Measurements from ENCODE around the gene CD84.
"Not testable (repeated sequence)": the region's sequence is repeated elsewhere in the genome, so short reads cannot be mapped to it uniquely, and the experiment has no call there.

CD84 gene

DNA sequence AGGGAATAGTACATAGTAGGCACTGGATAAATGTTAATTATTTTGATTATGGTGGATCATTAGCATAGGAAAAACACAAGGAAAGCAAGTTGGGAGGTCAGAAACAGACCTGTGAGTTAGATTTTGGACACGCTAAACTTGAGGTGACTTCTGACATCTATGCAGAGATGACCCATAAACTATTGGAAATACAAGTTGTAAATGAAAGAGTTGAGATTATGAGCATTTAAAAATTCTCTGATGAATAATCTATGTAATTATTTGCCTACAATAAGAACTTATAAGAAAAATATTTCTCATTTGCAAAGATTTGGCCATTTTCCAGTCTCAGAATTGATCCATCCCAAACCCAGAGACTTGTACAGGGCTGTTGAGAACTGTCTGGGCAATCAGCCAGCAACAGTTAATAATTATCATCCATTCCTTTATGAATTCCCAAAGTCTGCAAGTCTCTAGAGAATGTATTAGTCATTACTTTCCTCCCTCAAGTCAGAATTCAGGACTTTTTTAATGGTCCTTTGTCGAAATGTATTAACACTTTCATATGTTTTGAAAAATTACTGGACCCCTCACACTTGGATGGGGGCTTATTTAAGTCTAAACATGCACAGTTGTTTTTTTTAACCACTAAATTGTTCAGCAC is 36.9 kb downstream of the CD84 start:
- DNase-seq (ENCODE audit: low read depth in 2 of 2, low spot score in 1 of 2), result no peak

DNA sequence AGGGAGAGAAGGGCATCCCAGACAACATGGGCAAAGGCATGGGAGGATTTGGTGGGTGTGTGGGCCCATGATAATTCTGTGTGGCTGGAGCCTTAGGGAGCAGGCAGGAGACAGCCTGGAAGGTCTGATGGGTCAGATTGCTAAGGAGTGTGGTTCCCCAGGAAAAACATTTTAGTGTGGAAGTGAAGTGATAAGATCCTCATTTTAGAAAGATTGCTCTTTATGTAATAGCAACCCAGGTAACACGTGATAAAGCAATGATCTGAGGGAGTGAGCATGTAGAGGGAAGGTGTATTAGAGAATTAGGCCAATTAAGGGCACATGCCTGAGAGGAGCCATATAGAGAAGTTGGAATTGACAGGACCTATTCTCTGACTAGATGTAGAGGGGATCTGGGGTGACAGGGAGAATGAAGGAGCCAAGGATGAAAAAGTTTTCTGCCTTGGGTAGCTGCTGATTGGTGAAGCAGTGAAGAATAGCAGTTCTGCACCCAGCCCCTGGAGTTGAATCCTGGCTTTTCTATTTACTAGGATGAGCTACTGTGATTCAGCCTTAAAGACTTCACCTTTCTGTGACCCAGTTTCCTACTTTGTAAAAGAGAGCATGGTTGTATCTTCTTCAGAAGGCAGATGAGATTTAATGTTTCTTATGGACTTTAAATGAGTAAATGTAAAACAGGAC is 37.5 kb downstream of the CD84 start:
- DNase-seq (ENCODE audit: low read depth in 2 of 2, low spot score in 1 of 2), result no peak

DNA sequence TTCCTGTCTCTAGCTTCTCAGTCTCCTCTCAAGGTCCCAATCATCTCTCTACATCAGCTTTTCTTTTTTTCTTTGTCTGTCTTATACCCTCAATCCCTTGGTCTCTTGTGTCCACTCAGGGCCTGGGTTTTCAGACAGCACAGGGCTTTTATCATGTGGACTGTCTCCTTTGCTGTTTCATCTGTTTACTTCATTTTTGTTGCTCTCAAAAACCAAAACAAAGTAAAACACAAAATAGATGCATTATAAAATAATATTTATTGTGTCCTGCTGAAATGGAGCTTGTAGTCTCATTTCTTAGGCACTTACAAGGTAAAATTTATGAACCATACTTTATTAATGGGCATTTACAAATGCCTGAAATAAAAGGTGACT is 38.5 kb downstream of the CD84 start:
- no peak for DNase-seq (ENCODE audit: low read depth in 2 of 2, low spot score in 1 of 2)

DNA sequence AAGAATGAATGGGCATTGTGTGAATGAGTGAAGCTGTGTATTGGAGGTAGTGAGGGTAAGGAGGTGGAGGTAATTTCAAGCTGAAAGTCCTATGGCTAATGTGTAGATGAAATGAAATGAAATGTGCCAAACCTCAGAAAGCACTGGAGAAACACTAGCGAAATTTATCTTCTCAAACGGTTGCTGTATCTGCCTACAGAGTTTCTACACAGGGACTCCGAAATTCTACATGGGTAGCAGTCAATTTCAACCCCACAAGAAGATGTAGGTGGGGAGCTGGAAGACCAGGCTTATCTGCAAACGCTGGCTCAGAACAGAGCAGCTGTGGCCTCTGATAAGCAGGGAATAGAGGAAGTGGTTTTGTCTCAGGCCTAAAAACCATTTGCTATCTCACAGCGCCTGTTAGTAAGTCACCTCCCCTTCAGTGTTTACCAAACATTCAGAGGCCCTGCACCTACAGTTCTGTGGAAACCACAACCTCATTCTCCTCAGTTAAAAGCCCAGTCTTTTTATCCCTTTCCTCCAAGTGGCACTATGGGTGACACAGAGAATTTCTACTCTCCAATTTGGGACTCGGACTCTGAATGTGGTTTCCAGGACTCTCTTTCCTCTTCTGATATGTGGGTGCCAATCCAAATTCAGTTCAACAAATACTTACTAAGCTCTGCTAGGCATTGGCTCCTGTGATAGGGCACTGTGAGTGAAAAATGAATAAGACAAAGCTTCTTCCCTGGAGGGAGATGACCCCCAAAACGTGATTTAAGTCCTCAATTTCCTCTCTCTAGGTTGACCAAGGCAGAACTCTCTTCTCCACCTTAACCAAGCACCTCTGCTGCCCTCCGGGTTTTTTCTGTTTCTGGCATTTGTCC is 39.1 kb downstream of the CD84 start:
- DNase-seq (ENCODE audit: low read depth in 2 of 2, low spot score in 1 of 2), result peak in 1 of 2 donors; percentile 14

DNA sequence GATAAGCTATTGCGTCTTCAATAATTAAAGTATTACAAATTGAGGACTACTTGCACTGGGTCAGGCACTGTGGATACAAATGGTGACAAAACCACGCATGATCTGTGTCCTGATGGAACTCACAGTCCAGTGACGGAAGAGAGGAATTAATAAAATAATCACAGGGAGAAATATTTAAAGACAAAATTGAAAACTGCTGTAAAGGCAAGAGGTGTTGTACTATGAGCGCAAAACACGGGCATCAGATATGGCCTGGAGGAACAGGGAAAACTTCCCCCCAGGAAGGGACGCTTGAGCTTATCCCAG is 39.7 kb downstream of the CD84 start:
- DNase-seq (ENCODE audit: low read depth in 2 of 2, low spot score in 1 of 2), result no peak

DNA sequence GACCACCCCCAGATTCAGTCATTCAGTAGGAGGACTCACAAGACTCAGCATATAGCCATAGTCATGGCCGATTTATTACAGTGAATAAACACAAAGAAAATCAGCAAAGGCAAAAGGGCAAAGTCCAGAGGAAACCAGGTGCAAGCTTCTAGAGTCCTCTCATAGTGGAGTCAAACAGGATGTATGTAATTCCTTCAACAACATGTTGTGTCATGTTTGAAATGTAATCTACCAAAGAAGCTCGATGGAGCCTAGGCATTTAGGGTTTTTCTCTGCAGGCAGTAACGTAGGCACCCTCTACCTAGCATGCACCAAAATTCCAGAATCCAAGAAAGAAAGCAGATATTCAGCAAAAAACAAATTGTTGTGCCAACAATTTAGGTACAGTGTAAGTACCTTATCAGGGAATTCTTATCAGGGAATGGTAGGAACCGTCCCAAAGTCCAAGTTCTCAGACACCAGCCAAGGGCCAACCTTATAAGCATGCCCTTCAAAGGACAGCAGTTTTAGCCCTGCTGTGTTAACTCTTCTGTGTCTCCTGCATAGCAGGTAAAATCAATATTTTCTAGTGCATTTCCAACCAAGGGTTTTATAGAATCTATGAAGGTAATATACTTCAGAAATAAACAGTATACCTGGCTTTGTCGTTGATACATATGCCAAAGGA is 40.2 kb downstream of the CD84 start:
- no peak for DNase-seq (ENCODE audit: low read depth in 2 of 2, low spot score in 1 of 2)

DNA sequence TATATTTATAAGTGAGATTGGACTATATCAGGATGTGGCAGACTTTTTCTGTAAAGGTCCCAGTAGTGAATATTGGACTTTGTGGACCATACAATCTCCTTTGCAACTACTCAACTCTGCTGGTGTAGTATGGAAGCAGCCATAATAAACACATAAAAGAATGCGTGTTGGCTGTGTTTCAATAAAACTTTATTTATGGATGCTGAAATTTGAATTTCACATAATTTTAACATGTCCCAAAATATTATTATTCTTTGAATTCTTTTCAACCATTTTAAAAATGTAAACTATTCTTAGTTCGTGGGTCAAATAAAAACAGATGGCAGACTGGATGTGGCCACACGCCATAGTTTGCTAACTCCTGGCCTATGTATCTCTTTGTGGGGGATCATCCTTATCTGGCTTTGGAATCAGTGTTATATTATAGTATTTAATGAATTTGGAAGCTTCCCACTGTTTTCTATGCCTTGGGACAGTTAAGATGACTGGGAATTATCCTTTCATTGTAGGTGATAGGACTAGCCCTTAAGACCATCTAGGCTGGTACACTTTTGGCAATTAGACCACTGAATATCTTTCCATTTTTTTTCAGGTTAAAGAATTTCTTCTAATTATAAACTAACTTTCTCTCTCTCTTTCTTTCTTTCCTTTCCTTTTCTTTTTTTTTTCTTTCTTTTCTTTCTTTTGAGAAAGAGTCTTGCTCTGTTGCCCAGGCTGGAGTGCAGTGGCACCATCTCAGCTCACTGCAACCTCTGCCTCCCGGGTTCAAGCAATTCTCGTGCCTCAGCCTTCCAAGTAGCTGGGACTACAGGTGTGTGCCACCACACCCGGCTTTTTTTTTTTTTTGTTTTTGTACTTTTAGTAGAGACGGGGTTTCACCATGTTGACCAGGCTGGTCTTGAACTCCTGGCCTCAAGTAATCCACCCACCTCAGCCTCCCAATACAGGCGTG is 41.3 kb downstream of the CD84 start:
- no peak for DNase-seq (ENCODE audit: low read depth in 2 of 2, low spot score in 1 of 2)

DNA sequence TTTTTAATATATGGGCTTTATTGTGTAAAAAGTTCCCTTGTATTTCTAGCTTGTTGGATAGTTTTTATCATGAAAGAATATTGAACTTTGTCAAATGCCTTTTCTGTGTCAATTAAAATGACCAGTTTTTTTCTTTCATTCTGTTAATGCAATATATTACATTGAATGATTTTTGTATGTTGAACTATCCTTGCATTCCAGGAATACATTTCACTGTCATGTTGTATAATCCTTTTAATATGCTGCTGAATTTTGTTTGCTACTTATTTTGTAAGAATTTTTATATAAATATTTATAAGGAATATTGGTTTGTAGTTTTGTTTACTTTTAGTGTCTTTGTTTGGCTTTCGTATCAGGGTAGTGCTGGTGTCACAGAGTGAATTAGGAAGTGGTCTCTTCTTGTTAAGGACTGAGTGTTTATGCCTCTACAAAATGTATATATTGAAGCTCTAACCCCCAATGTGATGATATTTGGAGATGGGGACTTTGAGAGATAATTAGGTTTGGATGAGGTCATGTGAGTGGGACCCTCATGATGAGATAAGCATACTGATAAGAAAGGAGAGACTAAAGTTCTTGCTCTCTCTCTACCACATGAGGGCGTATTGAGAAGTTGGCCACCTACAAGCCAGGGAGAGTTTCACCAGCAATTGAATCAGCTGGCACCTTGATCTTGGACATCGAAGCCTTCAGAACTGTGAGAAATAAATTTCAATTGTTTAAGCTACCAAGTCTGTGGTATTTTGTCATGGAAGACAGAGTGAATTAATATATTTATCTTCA is 44.3 kb downstream of the CD84 start:
- DNase-seq (ENCODE audit: low read depth in 2 of 2, low spot score in 1 of 2), result no peak

DNA sequence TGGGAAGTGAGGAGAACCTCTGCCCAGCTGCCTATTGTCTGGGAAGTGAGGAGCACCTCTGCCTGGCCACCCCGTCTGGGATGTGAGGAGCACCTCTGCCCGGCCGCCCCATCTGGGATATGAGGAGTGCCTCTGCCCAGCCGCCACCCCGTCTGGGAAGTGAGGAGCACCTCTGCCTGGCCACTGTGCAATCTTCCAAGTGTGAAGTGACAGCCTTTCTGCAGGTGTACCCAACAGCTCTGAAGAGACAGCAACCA is 46.8 kb downstream of the CD84 start:
- not testable (repeated sequence) for DNase-seq (ENCODE audit: low read depth in 2 of 2, low spot score in 1 of 2)

DNA sequence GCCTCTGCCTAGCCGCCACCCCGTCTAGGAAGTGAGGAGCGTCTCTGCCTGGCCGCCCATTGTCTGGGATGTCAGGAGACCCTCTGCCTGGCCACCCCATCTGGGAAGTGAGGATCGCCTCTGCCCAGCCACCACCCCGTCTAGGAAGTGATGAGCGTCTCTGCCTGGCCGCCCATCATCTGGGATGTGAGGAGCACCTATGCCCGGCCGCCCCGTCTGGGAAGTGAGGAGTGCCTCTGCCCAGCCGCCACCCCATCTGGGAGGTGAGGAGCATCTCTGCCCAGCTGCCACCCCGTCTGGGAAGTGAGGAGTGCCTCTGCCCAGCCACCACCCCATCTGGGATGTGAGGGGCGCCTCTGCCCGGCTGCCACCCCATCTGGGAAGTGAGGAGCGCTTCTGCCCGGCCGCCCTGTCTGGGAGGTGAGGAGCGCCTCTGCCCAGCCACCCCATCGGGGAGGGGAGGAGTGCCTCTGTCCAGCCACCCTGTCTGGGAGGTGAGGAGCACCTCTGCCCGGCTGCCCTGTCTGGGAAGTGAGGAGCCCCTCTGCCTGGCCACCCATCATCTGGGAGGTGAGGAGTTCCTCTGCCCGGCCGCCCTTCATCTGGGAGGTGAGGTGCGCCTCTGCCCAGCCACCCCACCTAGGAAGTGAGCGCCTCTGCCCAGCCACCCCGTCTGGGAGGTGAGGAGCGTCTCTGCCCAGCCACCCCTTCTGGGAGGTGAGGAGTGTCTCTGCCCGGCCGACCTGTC is 47.3 kb downstream of the CD84 start:
- DNase-seq (ENCODE audit: low read depth in 2 of 2, low spot score in 1 of 2), result not testable (repeated sequence)

DNA sequence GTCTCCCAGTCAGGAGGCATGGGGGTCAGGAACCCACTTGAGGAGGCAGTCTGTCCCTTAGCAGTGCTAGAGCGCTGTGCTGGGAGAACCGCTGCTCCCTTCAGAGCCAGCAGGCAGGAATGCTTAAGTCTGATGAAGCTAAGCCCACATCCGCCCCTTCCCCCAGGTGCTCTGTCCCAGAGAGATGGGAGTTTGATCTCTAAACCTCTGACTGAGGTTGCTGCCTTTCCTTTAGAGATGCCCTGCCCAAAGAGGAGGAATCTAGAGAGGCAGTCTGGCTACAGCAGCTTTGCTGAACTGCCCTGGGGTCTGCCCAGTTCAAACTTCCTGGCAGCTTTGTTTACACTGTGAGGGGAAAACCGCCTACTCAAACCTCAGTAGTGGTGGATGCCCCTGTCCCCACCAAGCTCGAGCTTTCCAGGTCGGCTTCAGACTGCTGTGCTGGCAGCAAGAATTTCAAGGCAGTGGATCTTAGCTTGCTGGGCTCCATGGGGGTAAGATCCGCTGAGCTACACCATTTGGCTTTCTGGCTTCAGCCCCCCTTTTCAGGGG is 49.8 kb downstream of the CD84 start:
- not testable (repeated sequence) for DNase-seq (ENCODE audit: low read depth in 2 of 2, low spot score in 1 of 2)

DNA sequence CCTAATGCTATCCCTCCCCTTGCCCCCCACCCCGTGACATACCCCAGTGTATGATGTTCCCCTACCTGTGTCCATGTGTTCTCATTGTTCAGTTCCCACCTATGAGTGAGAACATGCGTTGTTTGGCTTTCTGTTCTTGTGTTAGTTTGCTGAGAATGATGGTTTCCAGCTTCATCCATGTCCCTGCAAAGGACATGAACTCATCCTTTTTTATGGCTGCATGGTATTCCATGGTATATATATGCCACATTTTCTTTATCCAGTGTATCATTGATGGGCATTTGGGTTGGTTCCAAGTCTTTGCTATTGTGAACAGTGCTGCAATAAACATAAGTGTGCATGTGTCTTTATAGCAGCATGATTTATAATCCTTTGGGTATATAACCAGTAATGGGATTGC is 55.5 kb downstream of the CD84 start:
- DNase-seq (ENCODE audit: low read depth in 2 of 2, low spot score in 1 of 2), result not testable (repeated sequence)

DNA sequence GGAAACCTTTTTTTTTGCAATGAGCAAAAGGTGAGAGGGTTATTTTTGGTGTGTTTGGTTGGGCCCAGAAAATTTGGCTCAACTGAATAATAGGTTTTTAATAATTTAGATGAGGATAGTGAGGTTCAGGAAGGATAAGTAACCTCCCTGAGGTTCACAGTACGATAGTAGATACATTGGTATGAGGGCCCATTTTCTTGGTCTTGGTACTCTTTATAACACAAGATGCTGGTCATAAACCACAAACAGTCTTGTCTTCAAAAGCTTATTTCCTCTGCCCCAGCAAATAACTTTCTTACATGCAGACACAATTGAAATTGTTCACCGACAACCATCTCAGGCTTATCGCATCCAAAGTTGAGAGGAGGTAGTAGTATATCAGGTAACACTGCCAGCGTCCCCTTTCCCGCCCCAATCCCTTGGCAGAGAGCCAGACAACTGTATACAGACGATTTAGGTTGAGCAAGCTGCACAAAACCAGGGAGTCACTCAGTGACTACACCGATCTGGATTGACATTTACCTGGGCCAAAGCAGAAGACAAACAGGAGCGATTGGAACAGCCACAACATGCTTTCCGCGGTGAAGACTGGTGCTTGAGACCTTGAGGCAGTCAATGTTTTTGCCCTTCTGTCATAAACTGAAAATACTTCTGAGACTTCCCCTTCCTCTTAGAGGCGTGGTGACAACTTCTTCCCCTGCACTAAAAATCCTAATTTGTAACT is 56.5 kb downstream of the CD84 start, which contains the start of gene SLAMF6:
TSS of gene SLAMF6 (minus strand) at position 634 of the 724 bp plus-strand sequence. CDS start at position 571, 63 bp downstream.
- DNase-seq (ENCODE audit: low read depth in 2 of 2, low spot score in 1 of 2), result no peak

DNA sequence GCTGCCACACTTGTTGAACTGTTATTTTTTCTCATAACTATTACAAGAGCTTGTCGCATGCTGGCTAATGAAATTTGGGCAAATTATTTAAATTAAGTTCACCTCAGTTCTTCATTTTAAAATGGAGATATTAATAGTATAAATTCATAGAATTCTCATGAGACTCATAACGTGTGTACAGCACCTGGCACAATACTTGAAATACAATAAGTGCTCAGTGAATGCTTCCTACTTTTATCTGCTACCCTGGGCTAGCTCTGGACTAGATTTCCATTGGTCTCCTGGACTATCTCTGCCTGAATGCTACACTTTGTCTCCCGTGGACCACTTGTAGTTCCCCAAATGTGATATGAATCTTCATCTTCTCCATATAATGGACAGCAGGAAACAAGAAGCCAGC is 57.2 kb downstream of the CD84 start:
- DNase-seq (ENCODE audit: low read depth in 2 of 2, low spot score in 1 of 2), result no peak

DNA sequence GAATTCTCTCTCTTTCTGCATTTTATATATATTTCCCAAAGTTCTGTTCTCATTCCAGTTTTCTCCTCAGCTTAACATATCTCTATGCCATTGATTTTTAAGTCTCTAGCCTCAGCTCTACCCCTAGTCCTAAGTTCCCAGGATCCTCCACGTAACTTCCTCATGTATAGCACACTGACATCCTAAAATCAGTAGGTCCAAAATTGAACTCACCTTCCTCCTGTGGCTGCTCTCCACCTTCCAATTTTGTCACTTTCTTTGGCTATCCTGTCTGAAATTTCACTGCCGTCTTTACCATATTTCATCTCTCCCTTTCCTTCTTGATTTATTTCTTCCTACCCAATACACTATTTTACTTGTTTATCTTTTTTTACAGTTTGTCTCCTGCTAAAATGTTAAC is 57.7 kb downstream of the CD84 start:
- DNase-seq (ENCODE audit: low read depth in 2 of 2, low spot score in 1 of 2), result no peak

DNA sequence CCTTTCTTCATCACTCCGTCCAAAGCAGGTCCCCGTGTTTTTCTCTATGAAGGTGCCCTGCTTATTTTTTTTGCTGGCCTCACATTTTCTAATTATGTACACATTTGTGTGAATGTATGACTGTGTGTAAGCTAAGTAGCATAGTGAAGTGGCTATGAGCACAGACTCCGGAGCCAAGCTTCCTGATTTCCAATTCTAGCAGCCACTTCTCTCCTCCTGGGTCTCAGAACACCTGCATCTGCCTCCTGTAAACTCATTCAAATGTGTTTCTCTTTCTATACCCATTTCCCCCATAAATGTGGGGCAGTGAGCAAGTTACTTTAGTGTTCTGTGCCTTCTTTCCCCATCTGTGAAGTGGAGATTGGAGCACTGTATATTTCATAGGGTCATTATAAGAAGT is 58.3 kb downstream of the CD84 start:
- no peak for DNase-seq (ENCODE audit: low read depth in 2 of 2, low spot score in 1 of 2)

DNA sequence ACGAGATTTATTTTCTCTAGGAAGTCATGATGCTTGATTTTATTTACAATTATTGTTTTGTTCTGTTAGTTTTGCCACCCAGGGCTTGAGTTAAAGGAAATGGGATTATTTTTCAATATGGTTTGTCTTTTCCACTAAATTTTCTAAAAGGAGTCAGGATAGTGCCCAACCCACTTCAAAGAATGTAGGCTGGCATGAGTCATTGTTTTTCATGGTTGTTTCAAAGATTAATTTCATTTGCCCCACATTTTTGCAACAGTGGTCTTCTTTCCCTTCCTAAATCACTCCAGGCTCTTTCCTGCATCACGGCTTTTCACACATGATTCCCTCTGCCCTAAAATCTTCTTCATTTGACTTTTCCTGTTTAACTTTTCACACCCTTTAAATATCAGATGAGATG is 58.7 kb downstream of the CD84 start:
- DNase-seq (ENCODE audit: low read depth in 2 of 2, low spot score in 1 of 2), result no peak

DNA sequence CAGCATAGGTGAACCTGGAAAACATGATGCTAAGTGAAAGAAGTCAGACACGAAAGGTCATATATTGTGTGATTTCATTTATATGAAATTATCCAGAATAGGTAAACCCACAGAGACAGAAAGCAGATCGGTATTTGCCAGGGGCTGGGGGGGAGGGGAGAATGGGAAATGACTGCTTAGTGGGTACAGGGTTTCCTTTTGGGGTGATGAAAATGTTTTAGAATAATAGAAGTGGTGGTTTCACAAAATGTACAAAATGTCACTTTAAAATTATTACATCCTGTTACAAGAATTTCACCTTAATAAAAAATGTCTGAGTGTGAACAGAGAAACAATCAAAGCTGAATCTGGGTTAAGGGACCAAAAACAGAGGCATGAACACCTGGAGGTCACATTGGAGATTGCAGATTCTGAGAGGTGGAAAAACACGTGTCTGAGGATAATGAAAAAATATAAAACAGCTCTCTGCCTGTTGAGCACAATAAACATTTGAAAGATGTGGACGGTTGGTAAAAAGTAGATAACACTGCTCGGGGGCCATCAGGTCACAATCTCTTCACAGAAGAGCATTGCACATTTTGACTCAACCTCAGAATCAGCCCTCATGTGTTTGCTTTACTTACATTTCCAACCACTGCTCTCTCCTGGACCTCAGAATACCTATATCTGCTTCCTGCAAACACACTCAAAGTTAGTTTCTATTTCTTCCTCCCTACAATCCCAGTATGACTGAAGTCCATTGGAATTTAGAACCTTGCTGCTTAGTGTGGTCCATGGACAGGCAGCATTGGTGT is 59.5 kb downstream of the CD84 start:
- DNase-seq (ENCODE audit: low read depth in 2 of 2, low spot score in 1 of 2), result no peak
